Stimulated activated CD4-positive, alpha-beta T cell treated with anti-CD3 and anti-CD28 coated beads, Interleukin-4, amount 100 ng/mL, for 48 hours (primary cell): ENCODE data around the gene KLF7.
A peak's percentile ranks its signal among the peaks of the same experiment; 100 is the strongest.
"Not testable (repeated sequence)": the region's sequence is repeated elsewhere in the genome, so short reads cannot be mapped to it uniquely, and the experiment has no call there.

Experiments
- DNase-seq, 2 donors: peaks; one replicate each; pipeline ENCODE4 v3.0.0-alpha.2; 2020; ENCODE audit warnings: low read depth in 2 of 2

KLF7 gene

GRCh38 chr2:207066166-207066565 lies 99.6 kb downstream of the KLF7 start:
- no peak for DNase-seq

GRCh38 chr2:207064128-207064690 lies 101.5 kb downstream of the KLF7 start:
- no peak for DNase-seq

- no peak for DNase-seq
Measured at GRCh38 chr2:207061181-207061580, 104.6 kb downstream of the KLF7 start.

DNA sequence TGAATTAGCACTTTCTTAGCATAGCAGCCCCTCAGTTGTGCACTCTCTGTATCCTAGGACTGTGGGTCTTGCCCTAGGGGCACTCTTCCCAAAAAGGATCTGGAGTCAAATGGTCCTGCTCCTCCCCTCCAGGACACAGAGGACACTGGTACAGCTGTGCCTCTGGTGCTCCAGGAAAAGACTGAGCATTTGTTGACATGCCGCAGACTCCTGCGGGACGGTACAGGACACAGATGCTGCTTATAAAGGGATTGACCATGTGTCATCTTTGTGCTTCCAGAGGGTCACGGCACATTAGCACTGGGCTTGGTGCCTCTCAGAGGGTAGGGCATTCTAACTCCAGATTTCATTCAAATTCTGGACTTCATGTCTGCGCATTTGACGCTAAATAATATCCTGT lies 110.5 kb downstream of the KLF7 start:
- DNase-seq: no peak

GRCh38 chr2:207054521-207054920 lies 111.2 kb downstream of the KLF7 start:
- DNase-seq: no peak

DNA sequence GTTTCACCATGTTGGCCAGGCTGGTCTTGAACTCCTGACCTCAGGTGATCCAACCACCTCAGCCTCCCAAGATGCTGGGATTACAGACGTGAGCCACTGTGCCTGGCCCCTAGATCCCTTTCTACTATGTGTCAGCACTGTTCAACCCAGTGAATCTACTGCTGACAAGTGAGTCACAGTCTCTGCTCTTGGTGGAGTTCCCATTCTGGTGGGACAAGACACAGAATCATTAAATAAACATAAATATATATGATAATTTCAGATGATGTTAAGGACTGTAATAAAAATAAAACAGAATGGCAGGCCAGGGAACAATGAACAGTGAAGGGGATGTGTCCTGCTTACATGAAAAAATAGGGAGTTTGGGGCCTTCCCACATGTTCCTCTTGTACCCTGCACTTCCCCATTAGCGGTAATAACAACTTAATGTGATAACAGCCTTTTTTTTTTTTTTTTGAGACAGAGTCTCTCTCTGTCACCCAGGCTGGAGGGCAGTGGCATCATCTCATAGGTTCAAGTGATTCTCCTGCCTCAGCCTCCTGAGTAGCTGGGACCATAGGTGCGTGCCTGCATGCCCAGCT lies 114.3 kb downstream of the KLF7 start:
- DNase-seq: no peak

GRCh38 chr2:207049122-207049521 lies 116.6 kb downstream of the KLF7 start:
- DNase-seq: no peak

GRCh38 chr2:207048416-207048815 lies 117.3 kb downstream of the KLF7 start:
- DNase-seq: no peak

DNA sequence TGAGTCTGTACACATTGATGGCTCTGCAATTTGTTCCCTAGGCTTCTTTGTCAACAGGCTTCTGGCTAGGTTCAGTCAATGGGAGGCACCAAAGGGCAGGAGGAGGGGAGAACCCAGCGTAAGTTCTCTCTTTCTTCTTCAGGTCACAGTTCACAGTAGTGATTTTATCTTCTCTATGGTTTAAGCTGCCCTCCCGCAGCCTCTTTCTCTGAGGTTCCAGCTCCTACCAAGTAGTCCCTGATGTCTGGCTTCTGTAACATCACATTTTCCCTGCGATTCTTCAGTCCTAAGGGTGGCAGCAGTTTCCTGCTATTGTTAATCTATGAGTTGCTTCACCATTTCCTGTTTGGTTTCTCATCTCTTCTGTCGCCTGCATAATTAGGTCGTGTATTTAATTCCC lies 119.0 kb downstream of the KLF7 start:
- peak in 1 of 2 donors; percentile 2 for DNase-seq

GRCh38 chr2:207045531-207045930 lies 120.2 kb downstream of the KLF7 start:
- no peak for DNase-seq

DNA sequence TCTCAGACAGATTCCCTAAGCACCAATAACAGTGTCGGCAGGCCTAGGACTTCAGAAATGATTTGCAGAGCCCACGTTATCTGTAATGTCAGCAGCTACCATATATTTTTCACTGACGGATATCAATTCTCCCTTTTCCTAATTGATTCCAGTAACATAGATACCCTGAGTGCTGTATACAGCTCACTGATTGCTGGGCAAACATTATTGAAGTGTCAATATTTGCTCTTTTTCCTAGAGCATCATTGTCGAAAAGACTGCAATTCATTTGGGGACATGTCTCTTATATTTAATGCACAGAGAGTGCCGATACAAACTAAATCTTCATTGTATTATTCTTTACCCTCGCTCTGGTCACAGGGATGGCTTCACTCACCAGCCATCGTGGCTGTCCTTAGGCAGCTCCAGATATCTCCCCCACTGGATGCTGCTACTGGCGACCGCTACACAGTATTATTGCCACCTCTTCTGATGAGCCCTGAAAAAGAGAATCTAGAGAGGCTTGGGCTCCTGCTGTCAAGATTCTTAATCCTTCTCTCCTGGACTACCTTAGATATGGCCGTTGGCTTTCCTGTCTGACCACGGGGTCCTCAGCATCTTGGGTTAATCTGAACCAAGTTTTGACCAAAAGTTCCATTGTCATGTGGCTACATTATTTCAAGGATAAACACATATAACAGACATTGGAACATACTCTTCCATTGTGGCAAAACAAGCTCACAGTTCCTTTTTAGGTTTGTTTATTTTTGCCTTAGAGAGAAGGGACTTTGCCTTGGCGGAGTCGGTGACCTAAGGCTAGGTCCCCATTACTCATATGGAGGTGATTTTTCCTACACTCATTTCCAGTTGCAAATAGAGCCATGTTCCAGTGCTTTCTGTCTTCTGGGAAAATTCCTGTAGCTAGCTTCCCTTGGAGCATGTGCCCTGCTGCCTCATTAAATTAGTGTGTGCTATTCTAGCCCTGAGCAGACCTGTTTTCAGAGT lies 121.1 kb downstream of the KLF7 start:
- DNase-seq: no peak

DNA sequence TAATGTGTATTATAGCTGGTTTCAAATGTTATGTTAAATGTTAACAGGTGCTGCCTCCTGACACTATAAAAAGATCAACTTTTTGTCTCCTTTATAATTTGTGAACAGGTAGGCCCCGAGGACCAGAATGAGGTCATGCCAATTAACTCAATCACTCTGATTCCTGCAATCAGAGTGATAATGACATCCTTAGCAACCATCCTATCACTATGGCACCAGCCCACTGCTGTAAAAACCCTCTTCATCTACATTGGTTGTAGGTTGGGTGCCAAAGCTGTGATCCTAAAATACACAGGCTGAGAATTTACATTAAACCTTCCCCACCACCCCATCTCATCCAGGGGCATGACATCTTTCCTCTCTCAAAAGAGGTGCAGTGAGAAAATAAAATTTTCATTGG lies 122.9 kb downstream of the KLF7 start:
- DNase-seq: no peak

DNA sequence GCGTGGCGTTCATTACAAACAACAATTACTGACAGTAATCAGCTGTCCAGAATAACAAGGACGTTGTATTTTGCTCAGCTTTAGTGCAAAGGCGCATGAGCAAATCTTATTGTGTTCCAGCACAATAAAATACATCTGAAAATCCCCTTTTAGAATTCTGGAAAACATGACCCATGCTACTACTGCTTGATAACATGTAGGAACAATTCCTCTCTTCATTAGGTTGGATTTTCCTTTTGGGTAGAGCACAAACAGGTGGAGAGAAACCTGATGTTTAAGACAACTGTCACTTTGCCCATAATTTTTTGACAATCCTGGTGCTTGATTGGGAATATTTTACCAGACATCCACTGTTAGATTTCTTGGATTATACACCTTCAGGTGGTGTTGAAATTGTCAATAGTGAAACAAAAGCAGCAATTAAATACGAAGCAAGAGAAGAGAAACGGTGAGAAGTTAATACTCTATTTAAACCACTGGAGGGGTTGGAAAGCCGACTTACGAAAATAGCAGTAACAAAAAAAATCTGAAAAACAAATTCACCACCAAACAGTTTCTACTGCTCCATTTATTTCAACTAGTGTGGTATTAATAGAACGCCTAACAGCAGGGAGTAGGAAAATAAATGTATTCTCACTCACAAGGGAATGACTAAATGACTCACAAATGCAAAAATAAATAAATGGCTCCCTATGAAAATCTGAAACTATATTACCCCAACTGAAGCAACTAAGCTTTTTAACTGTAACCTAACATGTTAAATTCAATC lies 123.8 kb downstream of the KLF7 start:
- no peak for DNase-seq

DNA sequence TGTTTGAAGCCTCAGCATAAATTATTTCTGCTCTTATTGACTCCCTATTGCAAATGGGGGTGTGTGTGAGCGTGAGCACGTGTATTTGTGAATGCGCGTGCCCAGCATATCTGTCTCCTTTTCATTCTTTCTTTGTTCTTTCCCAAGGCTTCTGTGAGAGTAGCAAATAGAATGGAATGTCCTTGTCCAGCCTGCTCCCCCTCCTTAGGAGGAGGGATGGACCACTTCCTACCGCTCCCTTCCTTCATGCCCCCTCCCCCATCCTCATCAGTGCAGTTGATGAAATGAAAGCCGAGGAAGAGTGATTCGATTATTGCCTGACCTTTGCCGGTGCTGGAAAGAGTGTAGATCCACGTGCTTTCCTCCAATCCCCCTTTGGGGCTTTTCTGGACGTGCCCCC lies 124.5 kb downstream of the KLF7 start:
- DNase-seq: no peak

GRCh38 chr2:207040696-207041095 lies 125.1 kb downstream of the KLF7 start:
- no peak for DNase-seq

DNA sequence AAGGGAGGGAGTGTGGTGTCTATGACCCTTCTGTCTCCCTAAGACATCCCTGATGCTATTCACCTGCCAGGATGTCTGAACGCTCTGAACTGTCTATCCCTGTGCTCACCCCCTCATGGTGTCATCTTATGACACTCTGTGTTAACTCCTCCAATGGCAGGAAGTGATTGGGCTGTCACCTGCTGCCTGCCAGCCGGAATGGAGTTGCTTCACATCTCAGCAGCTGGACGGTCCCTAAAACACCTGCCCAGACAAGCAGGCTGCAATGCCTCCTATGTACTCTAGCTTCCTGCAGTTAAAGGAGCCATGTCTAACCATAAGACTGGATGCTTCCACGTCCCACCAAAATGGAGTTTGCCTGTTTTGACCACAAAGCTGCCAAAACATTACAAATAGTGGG lies 126.5 kb downstream of the KLF7 start:
- no peak for DNase-seq

DNA sequence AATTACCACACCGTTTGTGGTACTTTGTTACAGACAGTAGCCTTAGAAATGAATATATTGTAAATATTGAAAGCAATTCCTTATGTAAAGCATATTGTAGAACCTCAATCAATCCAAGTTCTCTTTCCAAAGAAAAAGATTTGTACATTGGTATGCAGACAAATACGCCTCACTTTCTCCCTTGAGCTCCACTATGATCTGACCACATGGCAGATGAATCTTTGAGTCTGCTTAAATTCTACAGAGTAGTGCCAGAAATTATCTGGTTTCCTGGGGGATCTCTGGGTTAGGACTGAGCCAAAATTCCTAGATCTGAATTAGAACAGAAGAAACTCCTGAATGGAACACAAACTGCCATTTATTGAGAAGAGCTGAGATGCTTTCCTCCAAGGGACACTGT lies 127.4 kb downstream of the KLF7 start:
- DNase-seq: no peak

- DNase-seq: no peak
Measured at GRCh38 chr2:207037896-207038295, 127.9 kb downstream of the KLF7 start.

GRCh38 chr2:207037023-207037422 lies 128.7 kb downstream of the KLF7 start:
- not testable (repeated sequence) for DNase-seq

DNA sequence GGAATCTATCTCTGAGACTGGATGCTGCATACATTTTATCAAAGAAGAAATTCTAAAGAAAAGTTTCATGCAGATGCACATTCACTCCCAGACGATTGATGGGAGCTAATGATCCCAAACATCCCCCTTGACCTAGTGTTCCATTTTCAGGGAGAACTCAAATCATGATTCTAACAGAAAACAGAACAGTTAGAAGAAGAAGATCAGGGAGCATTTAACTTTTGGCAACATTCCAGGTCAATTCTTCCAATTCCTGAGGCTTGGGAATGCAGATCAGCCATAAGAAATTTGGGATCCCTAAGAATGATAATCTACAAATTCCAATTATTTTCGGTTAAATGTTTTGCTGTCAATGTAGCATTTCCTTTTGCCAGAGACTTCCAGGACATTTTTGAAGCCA lies 129.9 kb downstream of the KLF7 start:
- DNase-seq: no peak

DNA sequence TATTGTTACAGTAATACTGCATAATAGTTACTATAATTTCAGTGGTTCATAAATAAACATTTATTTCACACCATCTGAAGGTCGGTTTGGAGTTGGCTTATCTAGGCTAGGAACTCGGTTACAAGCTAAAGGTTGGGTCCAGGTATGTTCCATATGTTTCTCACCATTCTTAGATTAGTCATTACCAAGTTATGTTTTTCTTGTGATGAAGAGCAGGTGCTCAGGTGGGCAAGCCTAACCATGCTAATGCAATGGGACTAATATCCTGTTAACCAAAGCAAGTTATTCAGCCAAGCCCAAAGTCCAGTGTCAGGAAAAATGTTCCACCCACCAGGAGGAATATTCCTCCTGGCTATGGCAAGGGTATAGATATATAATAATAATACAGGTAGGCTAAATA lies 133.3 kb downstream of the KLF7 start:
- no peak for DNase-seq
